GM21529 (cell line): ENCODE results near the gene CHN1.

ENCODE experiments used
- ATAC-seq: cut with Tn5 transposase; IDR thresholded peaks from one replicate; pipeline ENCODE4 v1.9.1; 2021; ENCODE audit not compliant: unreplicated experiment

Gene CHN1

DNA sequence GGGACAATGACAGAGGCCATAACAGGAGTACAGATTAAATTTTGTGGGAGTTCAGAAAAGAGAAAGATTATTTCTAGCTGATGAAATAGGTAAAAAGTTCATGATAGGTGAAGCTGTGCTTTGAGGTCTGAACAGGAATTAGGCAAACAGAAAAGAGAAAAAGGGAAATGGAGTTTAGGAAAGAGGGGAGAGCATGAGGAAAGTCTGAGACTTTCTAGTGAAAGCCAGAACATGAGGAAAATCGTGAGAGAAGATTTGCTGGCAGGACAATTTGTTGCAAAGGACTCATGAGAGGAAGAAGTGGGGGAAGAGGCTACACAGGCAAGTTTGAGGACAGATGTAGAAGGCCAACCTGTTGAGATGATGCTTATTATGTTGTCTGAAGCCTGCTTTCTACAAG lies 6.3 kb upstream of the CHN1 start:
- no peak for ATAC-seq

- no peak for ATAC-seq
Measured at GRCh38 chr2:175010848-175011254, 5.7 kb upstream of the CHN1 start.

GRCh38 chr2:175009917-175010621 lies 4.9 kb upstream of the CHN1 start:
- ATAC-seq, result no peak

- no peak for ATAC-seq
Measured at GRCh38 chr2:175008801-175009495, 3.8 kb upstream of the CHN1 start.

DNA sequence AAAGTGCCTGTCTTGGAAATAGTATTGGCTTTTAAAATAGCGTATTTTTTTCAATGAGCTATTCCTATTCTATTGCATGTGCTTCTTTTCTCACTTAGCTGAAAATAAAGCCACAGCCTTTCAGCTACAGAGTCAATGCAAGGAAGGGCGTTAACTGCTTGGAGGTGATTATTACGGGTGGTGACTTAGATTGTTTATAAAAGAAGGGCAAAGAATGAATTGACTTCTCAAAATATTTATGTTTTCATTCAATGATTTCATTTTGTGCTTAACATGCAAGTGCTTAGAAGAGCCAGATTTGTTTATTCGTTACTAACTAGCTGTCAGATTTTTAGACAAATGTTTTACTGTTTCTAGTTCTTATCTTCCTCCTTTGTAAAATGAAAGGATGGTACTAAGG lies 2.8 kb upstream of the CHN1 start:
- no peak for ATAC-seq

- no peak for ATAC-seq
Measured at GRCh38 chr2:175007510-175007909, 2.3 kb upstream of the CHN1 start.

GRCh38 chr2:175006281-175006680 lies 1.1 kb upstream of the CHN1 start:
- no peak for ATAC-seq

DNA sequence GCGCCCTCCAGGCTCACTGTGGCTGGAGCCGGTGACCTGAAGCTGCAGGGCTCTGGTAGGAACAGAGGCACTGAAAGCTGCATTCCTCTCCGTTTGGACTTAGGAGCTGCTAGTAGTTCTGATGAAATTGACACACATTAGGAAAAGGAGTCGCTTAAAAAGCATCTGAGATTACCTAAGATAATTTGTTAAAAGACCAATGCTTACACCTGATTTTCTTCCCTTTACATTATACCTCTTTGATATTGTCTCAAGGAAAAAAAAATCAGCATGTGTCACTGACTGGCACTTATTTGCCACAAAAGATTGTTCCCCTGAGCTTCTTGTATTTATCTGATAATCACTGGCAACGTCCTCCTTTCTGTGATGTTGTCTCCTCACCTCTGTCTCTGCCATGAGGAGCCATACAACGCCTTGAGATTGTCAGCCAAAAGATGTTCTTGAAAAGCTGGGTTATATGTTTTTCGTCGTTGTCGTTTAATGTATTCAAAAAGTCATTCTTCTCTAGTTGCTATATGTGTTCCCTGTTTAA lies 618 bp upstream of the CHN1 start:
- peak; percentile 32 for ATAC-seq

GRCh38 chr2:175004730-175004979 lies 526 bp downstream of the CHN1 start:
- no peak for ATAC-seq

DNA sequence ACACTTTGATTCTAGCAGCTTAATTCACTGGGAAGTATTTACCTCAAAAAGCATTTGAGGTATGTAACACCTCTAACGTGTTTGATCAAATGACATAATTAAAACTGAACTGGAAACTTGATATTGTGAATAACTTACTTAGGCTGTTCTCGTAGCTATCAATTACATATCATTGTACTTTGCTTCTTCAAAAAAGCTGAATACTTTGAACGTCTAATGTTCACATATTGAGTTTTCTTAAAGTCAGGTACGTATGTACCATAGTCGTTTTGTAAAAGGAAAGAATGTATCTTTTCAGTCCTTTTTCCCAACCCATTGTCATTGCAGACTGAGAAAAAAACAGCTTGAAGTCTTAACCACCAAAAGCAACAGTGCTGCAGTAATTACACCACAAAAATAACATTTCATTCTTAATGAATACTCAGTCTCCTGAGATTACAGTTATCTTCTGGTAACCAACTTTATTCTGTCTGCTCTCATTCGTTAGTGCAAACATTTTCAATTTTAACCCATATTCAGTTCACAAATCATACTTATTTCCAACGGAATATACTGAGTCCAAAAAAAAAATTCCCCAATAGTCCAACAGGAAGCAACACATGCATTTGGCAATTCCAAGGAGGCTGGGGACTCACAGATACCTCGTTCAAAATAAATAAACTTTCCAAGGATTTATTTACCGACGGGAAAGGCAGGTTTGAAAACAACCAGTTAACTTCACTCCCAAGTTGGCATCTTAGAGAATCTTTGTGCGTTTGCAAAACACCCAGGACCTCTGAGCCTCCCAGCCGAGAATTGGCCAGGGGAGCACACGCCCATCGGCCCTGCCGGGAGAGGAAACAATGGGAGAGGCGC lies 1.1 kb downstream of the CHN1 start:
- peak; percentile 26 for ATAC-seq

DNA sequence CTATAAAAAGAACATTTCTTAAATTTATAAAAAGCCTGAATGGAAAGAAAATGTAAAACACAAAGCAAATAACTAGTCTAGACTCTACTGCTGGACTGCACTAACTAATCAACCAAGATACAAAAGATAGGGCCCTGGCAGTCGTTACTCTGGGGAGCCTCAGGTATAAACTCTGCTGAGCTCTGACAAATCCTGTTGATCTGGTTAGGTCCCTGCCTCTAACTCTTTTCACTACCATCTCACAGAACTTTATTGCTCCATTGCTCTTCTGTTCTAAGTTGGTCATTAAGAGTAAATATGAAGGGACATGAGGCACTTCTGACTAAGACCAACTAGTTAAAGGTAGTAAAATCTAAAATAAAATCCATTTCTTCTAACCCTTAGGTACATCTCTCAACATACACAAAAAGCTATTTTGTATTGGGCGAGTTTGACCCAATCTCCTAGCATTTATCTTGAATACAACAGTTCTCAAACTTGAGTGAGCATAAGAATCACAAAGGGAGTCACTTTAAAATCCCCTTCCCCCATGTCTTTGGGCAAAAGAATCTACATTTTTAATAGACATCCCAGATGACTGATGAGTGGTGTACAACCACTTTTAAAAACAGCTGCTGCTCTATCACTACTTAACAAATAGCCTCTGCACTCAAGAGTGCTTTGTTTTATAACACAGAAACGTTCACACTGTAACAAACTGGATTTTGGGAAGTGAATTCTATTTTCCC lies 2.5 kb downstream of the CHN1 start:
- ATAC-seq, result no peak

- no peak for ATAC-seq
Measured at GRCh38 chr2:175001566-175001965, 3.6 kb downstream of the CHN1 start.

DNA sequence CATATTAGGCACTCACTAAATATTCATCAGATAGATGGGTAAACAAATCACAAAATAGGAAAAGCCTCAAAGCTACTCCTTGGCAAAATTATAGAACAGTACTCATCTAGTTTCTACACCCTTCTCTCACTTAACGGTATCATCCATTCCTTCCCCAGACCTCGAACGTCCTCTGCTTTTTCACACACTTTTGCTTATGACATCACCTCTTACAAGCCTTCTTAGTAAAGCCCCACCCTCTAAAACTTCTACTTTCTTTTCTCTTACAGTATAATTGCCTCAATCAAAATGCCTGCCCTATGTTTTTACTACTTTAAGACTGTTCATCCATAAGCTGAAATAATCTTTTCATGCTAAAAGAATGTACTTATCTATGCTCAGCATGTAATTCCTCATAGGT lies 8.1 kb downstream of the CHN1 start:
- no peak for ATAC-seq

DNA sequence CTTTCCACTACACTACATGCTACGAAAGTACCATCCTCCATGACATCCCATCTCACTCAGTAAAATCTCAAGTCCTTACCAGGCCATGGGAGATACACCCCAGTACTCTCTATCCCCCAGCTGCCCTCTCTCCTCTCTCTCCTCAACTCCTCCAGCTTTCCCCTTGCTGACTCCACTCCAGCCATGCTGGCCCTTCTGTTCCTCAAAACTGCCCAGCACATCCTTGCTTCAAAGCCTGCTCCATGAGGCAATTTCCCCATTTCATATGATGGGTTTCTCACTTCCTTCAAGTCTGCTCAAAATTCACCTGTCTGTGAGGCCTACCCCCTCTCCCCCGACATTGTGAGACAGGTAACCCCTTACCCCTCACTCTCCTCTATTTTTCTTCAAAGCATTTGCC lies 8.6 kb downstream of the CHN1 start:
- ATAC-seq, result no peak

DNA sequence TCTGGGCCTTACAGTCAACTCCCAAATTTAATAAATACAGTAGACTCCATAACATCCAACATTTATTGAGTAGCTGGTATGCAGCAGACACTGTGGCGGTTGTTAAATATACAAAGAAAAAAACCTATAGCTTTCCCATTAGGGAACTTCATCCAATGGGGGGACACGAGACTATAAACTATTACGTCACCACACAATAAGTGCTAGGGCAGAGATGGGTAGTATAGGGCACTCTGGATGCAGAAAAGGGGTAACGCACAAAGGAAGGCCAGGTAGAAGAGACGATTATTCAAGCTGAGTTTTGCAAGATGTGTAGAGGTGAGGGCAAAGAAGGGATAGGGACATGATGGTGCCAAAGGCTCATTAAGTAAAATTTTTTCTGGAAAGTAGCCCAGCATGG lies 10.8 kb downstream of the CHN1 start:
- no peak for ATAC-seq

DNA sequence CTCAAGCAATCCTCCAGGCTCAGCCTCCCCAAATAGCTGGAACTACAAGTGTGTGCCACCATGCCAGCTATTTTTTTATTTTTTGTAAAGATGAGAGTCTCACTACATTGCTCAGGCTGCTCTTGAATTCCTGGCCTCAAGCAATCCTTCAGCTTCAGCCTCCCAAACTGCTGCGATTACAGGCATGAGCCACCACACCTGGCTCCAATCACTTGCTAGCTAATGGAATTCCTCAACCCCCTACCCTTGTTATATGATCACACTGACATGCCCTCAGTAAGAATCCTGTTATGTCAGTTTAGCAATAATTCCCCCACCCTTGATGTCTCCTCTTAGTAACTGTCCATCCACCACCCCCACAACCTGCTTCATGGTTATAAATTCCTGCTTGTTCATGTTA lies 12.3 kb downstream of the CHN1 start:
- ATAC-seq, result no peak

GRCh38 chr2:174985614-174986013 lies 19.6 kb downstream of the CHN1 start:
- no peak for ATAC-seq

DNA sequence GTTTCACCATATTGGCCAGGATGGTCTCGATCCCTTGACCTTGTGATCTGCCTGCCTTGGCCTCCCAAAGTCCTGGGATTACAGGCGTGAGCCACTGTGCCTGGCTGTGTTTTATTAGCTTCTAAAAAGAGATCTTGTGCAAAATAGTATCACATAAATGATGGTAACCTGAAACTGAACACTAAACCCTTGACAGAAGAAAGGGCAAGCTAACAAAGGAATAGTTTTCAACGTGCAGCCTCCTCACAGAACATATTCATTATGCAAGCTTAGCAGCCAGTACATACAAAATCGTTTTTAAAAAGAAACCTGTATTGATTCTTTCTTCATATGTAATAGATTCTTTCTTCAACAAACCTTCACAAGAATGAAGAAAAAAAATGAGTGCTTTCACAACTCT lies 20.6 kb downstream of the CHN1 start:
- no peak for ATAC-seq

GRCh38 chr2:174981331-174981730 lies 23.9 kb downstream of the CHN1 start:
- ATAC-seq, result no peak

GRCh38 chr2:174979996-174980395 lies 25.2 kb downstream of the CHN1 start:
- no peak for ATAC-seq

DNA sequence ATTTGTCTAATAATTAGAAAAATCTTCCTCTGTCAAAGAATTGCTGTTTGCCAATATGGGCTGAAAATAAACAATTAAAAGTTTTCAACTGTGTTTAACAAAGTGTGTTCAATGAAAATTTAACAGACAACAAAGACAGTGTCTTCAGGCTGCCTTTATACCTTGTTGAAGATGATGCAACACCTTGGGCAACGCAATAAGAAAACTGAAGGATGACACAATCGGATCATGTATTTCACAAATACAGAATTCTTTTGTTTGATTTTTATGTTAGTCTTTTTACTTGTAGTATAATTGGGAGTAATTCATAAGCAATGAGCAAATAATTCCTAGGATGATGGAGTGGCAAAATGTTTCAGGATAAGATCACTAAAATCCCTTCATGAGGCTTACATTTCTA lies 27.8 kb downstream of the CHN1 start:
- no peak for ATAC-seq
